Measurements from ENCODE around the gene ESPL1.

- TF ChIP-seq POLR2AphosphoS5 (IDR thresholded peaks at IDR 0.05; ENCODE audit: low read depth, low read length) (no peak), TAF1 (IDR thresholded peaks at IDR 0.05; ENCODE audit: low read depth, low read length) (no peak), POLR2A (IDR thresholded peaks at IDR 0.05; ENCODE audit: low read depth, low read length) (no peak), SPI1 (IDR thresholded peaks at IDR 0.05; ENCODE audit: low read depth, low read length) (no peak), POU2F2 (IDR thresholded peaks at IDR 0.05; ENCODE audit: low read depth, low read length) (no peak)
Observed at GRCh38 chr12:53236443-53237111, 31.5 kb upstream of the ESPL1 start.
